ENCODE results near the gene TEX53.

GRCh38 chr9:114691046-114691955, 33.7 kb upstream of the TEX53 start:
- TF ChIP-seq GATA2 (IDR thresholded peaks at IDR 0.05; ENCODE audit: low read depth, low read length) (no peak), GATA3 (IDR thresholded peaks at IDR 0.05; ENCODE audit: low read depth, low read length) (no peak)
